HCT116 (cell line): Measurements from ENCODE around the gene WDR33.

Source experiments
- CBX3 ChIP-seq: IDR thresholded peaks from 2 replicates; pipeline ENCODE4 v1.6.1; 2012; ENCODE audit warnings: low read depth
- EGR1 ChIP-seq: IDR thresholded peaks from 2 replicates; pipeline ENCODE4 v1.6.1; 2012; ENCODE audit warnings: low read depth
- EZH2 ChIP-seq: fragments of 200-600 bp; sonication (generic); IDR thresholded peaks from 2 replicates; pipeline ENCODE4 v1.6.1; 2017; ENCODE audit warnings: antibody characterized with exemption, mixed run types
- EZH2phosphoT487 ChIP-seq: fragments of 200-600 bp; IDR thresholded peaks from 2 replicates; pipeline ENCODE4 v1.6.1; 2018; ENCODE audit warnings: antibody characterized with exemption, borderline replicate concordance
- FOSL1 ChIP-seq: IDR thresholded peaks from 2 replicates; pipeline ENCODE4 v1.6.1; 2012; ENCODE audit warnings: low read depth
- JUND ChIP-seq: IDR thresholded peaks from 2 replicates; pipeline ENCODE4 v1.6.1; 2012
- POLR2A ChIP-seq: IDR thresholded peaks from 2 replicates; pipeline ENCODE4 v1.7.0; 2011; ENCODE audit warnings: borderline replicate concordance; ENCODE audit not compliant: insufficient read depth, insufficient read length; ENCODE audit errors: extremely low read depth
- RAD21 ChIP-seq: IDR thresholded peaks from 2 replicates; pipeline ENCODE4 v1.6.1; 2012; ENCODE audit warnings: low read depth, mild to moderate bottlenecking
- SIN3A ChIP-seq: IDR thresholded peaks from 2 replicates; pipeline ENCODE4 v1.6.1; 2012; ENCODE audit warnings: low read depth
- TCF7L2 ChIP-seq: IDR thresholded peaks from 2 replicates; pipeline ENCODE4 v1.7.0; 2011; ENCODE audit warnings: borderline replicate concordance, inconsistent platforms; ENCODE audit not compliant: insufficient read depth, insufficient read length; ENCODE audit errors: extremely low read depth
- ZNF274 ChIP-seq: fragments of 200-500 bp; sonication (Bioruptor generic); IDR thresholded peaks from 2 replicates; pipeline ENCODE4 v1.6.1; 2014; ENCODE audit warnings: mild to moderate bottlenecking, low read depth, low read length, inconsistent platforms
- TF ChIP-seq, protein P1 (sequence below), 3 experiments: fragments of 200-600 bp in 1 of 3; sonication (generic) in 1 of 3; IDR thresholded peaks in 2 of 3; conservative IDR thresholded peaks in 1 of 3; 2 replicates each; pipeline ENCODE4 v1.5.1; 2012 to 2017; ENCODE audit warnings: low read depth in 2 of 3, low read length in 2 of 3, antibody characterized with exemption in 1 of 3, borderline replicate concordance in 1 of 3, control low read depth in 1 of 3, mild to moderate bottlenecking in 1 of 3, mixed read lengths in 1 of 3, mixed run types in 1 of 3, moderate library complexity in 1 of 3; ENCODE audit not compliant: insufficient read depth in 1 of 3
- TF ChIP-seq, protein P2 (sequence below): IDR thresholded peaks from 2 replicates; pipeline ENCODE4 v1.6.1; 2012; ENCODE audit warnings: low read depth
- TF ChIP-seq, protein P3 (sequence below): IDR thresholded peaks from 2 replicates; pipeline ENCODE4 v1.6.1; 2012

DNA sequence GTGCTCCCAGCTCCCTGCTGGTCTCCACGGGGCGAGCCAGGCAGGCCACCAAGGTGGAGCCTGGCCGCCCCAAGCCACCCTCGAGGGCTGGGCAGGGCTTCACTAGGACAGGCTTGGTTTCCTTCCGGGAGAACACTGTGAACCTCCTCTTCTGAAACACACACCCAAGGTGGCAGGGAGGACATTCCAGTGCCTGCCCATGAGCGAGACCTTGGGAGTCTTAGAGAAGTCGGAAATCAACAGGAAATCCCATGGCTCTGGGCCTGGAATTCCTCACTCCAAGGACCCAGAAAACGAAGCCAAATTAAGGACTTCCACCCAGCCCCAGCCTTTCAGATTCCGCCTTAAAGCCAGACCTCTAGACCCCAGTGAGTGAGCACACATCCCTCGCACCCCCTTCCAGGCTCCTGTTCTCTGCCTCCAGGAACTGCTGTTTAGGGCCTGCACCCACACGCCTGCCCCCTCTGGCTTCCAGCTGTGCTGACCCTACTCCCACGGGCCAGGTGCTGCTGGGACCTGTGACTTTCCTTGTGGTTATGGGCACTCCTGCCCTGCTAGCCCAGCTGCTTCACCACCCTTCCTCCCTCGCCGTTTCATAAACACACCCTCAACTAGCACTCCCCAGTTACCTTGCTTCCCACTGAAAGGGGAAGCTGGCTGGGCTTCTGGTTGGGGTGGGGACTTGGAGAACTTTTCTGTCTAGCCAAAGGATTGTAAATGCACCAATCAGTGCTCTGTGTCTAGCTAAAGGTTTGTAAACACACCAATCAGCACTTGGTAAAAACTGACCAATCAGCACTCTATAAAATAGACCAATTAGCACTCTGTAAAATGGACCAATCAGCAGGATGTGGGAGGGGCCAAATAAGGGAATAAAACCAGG, 151.3 kb downstream of the WDR33 start:
- no peak for TF ChIP-seq SIN3A
- TF ChIP-seq CBX3: no peak
- no peak for TF ChIP-seq ZNF274
- TF ChIP-seq EGR1: no peak
- TF ChIP-seq, protein P1, sequence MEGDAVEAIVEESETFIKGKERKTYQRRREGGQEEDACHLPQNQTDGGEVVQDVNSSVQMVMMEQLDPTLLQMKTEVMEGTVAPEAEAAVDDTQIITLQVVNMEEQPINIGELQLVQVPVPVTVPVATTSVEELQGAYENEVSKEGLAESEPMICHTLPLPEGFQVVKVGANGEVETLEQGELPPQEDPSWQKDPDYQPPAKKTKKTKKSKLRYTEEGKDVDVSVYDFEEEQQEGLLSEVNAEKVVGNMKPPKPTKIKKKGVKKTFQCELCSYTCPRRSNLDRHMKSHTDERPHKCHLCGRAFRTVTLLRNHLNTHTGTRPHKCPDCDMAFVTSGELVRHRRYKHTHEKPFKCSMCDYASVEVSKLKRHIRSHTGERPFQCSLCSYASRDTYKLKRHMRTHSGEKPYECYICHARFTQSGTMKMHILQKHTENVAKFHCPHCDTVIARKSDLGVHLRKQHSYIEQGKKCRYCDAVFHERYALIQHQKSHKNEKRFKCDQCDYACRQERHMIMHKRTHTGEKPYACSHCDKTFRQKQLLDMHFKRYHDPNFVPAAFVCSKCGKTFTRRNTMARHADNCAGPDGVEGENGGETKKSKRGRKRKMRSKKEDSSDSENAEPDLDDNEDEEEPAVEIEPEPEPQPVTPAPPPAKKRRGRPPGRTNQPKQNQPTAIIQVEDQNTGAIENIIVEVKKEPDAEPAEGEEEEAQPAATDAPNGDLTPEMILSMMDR (IDR thresholded peaks at IDR 0.05 in 2 of 3, conservative IDR thresholded peaks at IDR 0.05 in 1 of 3; ENCODE audit: borderline replicate concordance in 1 of 3, insufficient read depth in 1 of 3, low read depth in 2 of 3, low read length in 2 of 3): no peak
- TF ChIP-seq JUND: no peak
- TF ChIP-seq, protein P2, sequence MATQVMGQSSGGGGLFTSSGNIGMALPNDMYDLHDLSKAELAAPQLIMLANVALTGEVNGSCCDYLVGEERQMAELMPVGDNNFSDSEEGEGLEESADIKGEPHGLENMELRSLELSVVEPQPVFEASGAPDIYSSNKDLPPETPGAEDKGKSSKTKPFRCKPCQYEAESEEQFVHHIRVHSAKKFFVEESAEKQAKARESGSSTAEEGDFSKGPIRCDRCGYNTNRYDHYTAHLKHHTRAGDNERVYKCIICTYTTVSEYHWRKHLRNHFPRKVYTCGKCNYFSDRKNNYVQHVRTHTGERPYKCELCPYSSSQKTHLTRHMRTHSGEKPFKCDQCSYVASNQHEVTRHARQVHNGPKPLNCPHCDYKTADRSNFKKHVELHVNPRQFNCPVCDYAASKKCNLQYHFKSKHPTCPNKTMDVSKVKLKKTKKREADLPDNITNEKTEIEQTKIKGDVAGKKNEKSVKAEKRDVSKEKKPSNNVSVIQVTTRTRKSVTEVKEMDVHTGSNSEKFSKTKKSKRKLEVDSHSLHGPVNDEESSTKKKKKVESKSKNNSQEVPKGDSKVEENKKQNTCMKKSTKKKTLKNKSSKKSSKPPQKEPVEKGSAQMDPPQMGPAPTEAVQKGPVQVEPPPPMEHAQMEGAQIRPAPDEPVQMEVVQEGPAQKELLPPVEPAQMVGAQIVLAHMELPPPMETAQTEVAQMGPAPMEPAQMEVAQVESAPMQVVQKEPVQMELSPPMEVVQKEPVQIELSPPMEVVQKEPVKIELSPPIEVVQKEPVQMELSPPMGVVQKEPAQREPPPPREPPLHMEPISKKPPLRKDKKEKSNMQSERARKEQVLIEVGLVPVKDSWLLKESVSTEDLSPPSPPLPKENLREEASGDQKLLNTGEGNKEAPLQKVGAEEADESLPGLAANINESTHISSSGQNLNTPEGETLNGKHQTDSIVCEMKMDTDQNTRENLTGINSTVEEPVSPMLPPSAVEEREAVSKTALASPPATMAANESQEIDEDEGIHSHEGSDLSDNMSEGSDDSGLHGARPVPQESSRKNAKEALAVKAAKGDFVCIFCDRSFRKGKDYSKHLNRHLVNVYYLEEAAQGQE: no peak
- TF ChIP-seq POLR2A: no peak
- TF ChIP-seq EZH2phosphoT487: no peak
- TF ChIP-seq FOSL1: no peak
- TF ChIP-seq TCF7L2: no peak
- TF ChIP-seq EZH2: no peak
- TF ChIP-seq, protein P3, sequence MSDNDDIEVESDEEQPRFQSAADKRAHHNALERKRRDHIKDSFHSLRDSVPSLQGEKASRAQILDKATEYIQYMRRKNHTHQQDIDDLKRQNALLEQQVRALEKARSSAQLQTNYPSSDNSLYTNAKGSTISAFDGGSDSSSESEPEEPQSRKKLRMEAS: no peak
- no peak for TF ChIP-seq RAD21
